ENCODE data around the gene ABCC8.

Gene ABCC8

DNA sequence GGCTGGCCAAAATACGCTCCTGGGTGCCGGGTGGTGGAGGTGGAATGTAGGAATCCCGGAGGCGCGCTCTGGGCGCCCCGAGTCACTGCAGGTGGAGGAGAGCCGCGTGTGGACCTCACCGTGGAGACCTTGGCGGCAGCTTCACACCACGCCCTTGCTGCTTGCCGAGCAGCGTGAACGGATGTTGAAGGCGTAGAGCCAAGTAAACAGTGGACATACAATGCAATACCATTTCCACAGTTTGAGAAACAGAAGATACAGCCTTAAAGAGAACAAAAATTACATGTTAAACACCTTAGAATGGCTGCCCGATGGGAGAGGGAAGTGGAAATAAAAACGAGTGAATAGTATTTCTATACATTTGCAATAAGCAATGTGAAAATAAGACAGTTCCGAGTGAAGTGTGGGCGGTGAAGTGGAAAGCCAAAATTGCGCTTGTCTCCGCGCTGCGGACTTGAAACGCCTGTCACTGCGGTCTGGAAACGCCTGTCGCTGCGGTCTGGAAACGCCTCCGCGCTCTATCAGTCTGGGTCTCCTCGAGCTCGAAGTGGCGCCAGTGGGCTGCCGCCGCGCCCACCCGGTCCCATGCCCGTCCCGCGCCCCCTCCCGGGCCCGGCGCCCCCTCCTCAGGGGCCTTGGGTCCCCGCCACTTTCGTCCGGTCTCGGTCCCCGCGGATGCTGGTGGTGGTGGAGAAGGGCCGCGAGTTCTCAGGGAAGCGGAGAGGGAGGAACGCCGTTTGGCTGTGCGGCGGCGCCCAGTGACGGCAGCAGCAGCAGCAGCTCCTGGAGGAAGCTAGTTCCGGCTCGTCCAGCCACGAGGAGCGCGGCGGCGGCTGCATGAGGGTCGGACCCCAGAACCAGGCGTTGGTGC lies 123.5 kb downstream of the ABCC8 start:
- DNase-seq (ENCODE audit: low read depth in 3 of 3), result peak; percentile 37 to 50 (median 49)

GRCh38 chr11:17351510-17352176 lies 125.0 kb downstream of the ABCC8 start, which contains the start of gene NCR3LG1:
NCR3LG1 (plus strand) TSS chr11:17351800; CDS start chr11:17351970, 170 bp downstream.
- DNase-seq (ENCODE audit: low read depth in 3 of 3), result peak; percentile 30 to 56 (median 41)

GRCh38 chr11:17351172-17351509 lies 125.5 kb downstream of the ABCC8 start:
- no peak for DNase-seq (ENCODE audit: low read depth in 3 of 3)

DNA sequence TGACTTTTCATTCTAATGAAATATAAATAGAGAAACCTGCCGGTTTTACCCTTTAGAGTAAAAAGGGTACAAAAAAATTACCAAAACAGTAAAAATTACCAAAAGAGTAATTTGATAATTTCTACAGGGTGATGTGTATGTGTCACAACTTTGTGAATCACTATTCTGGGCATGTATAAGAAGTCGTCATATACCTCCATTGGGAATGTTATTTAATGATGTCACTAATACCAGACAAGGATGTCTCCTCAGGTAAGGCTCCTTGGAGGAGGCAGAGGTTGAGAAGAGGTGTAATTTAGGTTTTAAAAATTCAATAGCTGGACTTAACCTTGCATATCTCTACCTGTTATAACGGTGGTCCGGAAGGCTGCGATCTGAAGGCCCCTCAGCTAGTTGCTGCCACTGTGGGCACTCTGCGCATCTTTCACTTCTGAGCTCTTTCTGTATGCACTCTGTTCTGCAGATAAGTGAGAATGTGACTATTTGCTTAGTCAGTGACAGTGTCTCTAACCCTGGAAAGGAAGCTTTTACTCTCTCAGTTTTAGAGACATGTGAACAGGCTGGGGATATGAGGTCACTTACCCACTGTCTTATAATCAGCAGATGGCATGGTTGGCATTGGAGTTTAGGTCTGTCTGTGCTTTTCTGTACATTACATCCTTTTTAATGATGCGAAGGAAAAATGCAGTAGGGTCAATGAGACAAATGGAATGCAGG lies 126.0 kb downstream of the ABCC8 start:
- no peak for DNase-seq (ENCODE audit: low read depth in 3 of 3)

DNA sequence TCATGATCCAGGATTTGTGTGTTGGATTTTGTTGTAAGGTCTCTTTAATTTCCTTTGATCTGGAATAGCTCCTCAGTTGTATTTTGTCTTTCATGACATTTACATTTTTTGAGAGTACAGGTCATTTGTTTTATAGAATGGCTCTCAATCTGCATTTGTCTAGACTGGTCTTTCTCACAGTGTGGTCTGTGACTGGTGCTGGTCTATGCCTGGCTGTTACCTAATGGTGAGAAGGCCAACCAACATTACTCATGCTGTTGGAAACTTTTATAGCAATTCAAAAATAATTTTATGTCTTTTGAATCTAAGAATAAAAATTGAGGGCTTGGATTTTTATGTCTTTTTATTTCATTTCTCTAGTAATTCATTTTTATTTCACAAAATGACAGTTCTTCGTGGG lies 129.0 kb downstream of the ABCC8 start:
- no peak for DNase-seq (ENCODE audit: low read depth in 3 of 3)

- no peak for DNase-seq (ENCODE audit: low read depth in 3 of 3)
These were observed 132.7 kb downstream of the ABCC8 start for GRCh38 chr11:17343907-17344306.

DNA sequence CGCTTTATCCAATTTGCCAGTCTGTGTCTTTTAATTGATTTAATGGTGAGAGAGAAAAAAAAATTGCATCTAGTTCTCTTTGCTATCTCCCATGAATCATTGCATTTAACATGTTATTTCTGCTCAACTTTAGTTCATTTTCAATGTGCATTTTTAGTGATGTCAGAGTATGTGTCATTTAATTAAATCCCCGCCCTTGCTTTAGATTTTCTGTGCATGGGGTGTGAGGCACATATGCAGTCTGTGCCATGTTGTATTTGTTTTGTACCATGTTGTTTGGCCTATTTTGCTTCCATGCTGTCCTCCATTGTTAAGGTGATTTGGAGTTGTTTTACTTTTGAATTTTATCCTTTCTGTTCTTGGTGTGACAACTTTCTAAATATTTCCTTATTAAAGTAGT lies 133.4 kb downstream of the ABCC8 start:
- DNase-seq (ENCODE audit: low read depth in 3 of 3), result no peak

All from stimulated activated CD4-positive, alpha-beta T cell treated with anti-CD3 and anti-CD28 coated beads, TNF-alpha, amount 100 ng/mL, for 4 hours (primary cell).